ENCODE measurements around the gene EXT2.

The EXT2 gene

DNA sequence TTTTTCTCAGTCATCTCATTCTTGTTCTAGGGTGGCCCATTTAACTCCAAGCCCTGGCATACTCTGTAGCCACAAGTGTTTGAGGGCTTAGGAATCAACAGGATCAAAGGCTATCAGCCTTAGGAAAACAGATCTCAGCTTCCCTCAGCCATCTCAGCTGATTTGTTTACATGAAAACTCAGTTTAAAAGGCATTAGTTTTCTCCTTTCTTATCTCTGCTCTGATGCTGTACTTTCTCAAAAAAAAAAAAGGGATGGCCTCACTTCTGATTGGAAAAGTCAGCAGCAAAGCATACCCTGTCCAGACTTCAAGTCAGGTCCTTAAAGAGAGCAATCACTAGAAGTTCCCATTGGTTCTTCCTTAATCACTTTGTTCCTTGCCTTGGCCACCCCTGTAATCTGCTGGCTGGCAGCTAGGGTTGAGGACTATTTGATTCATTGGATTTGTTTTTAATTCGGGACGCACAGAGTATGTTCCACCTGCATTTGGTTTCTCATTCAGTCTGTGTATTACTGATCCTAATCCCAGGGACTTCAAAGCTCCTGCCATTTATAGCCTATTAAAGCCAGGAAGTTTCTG is 102.8 kb downstream of the EXT2 start:
- no peak for DNase-seq (ENCODE audit: extremely low spot score)
- TF ChIP-seq BHLHE40 (IDR thresholded peaks at IDR 0.05; ENCODE audit: borderline replicate concordance), result no peak
- no peak for TF ChIP-seq FOXA1 (IDR thresholded peaks at IDR 0.05)
- TF ChIP-seq LEF1 (IDR thresholded peaks at IDR 0.05; ENCODE audit: borderline replicate concordance), result no peak
- no peak for TF ChIP-seq TARDBP (IDR thresholded peaks at IDR 0.05)
- TF ChIP-seq SP1 (IDR thresholded peaks at IDR 0.05), result no peak
- no peak for TF ChIP-seq CTBP1 (IDR thresholded peaks at IDR 0.05; ENCODE audit: borderline replicate concordance)
- TF ChIP-seq PKNOX1 (IDR thresholded peaks at IDR 0.05), result no peak
- TF ChIP-seq HDGF (IDR thresholded peaks at IDR 0.05; ENCODE audit: borderline replicate concordance), result no peak
- no peak for TF ChIP-seq SUZ12 (IDR thresholded peaks at IDR 0.05)
- no peak for TF ChIP-seq ELF4 (IDR thresholded peaks at IDR 0.05)
- no peak for TF ChIP-seq NFRKB (IDR thresholded peaks at IDR 0.05)
- no peak for TF ChIP-seq FOXK2 (IDR thresholded peaks at IDR 0.05)
- ChIA-PET POLR2A (no interaction called here), CTCF (no interaction called here)

- TF ChIP-seq NFRKB (IDR thresholded peaks at IDR 0.05), result no peak
- TF ChIP-seq PKNOX1 (IDR thresholded peaks at IDR 0.05), result no peak
- CTCF ChIA-PET, result no interaction called here
- POLR2A ChIA-PET, result no interaction called here
- no peak for DNase-seq (ENCODE audit: extremely low spot score)
Observed at GRCh38 chr11:44199298-44199697, 103.8 kb downstream of the EXT2 start.

DNA sequence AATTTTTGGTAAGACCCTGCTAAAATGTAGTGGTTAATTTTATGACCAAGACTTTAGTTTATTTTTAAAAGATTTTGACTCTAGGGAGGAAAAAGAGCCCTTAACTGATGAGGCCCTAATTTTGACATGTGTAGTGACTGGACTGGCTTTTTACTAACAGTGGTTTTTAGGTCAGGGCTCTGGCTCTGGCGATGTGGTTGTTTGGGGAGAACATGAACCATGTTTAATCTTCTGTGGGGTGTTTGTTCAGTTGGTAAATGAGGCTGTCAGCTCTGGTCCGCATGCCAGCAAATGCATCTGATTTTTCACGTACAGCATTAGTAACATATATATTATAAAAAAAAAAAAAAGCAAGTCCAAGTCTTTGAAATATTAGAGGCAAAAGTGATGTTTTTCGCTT is 104.3 kb downstream of the EXT2 start:
- POLR2A ChIA-PET, result no interaction called here
- CTCF ChIA-PET, result no interaction called here
- TF ChIP-seq NFRKB (IDR thresholded peaks at IDR 0.05) (no peak), SUZ12 (IDR thresholded peaks at IDR 0.05) (no peak), ZNF384 (IDR thresholded peaks at IDR 0.05) (no peak), HDGF (IDR thresholded peaks at IDR 0.05; ENCODE audit: borderline replicate concordance) (no peak), TARDBP (IDR thresholded peaks at IDR 0.05) (no peak), FOXA1 (IDR thresholded peaks at IDR 0.05) (no peak), FOXM1 (IDR thresholded peaks at IDR 0.05; ENCODE audit: borderline replicate concordance) (no peak), ARNT (IDR thresholded peaks at IDR 0.05) (no peak), BHLHE40 (IDR thresholded peaks at IDR 0.05; ENCODE audit: borderline replicate concordance) (no peak), L3MBTL2 (conservative IDR thresholded peaks at IDR 0.05) (no peak)
- DNase-seq (ENCODE audit: extremely low spot score), result no peak

- no peak for DNase-seq (ENCODE audit: extremely low spot score)
- CTCF ChIA-PET, result no interaction called here
- POLR2A ChIA-PET, result no interaction called here
- TF ChIP-seq HDGF (IDR thresholded peaks at IDR 0.05; ENCODE audit: borderline replicate concordance) (no peak), TARDBP (IDR thresholded peaks at IDR 0.05) (no peak)
Observed at GRCh38 chr11:44203270-44204043, 108.0 kb downstream of the EXT2 start.

GRCh38 chr11:44205352-44205751 is 109.9 kb downstream of the EXT2 start:
- POLR2A ChIA-PET, result no interaction called here
- CTCF ChIA-PET, result no interaction called here
- DNase-seq (ENCODE audit: extremely low spot score), result no peak
- TF ChIP-seq PKNOX1 (IDR thresholded peaks at IDR 0.05) (no peak), L3MBTL2 (conservative IDR thresholded peaks at IDR 0.05) (no peak), FOXM1 (IDR thresholded peaks at IDR 0.05; ENCODE audit: borderline replicate concordance) (no peak), TARDBP (IDR thresholded peaks at IDR 0.05) (no peak), ZNF384 (IDR thresholded peaks at IDR 0.05) (no peak), LEF1 (IDR thresholded peaks at IDR 0.05; ENCODE audit: borderline replicate concordance) (no peak), FOXA1 (IDR thresholded peaks at IDR 0.05) (no peak), ARNT (IDR thresholded peaks at IDR 0.05) (no peak), FOXK2 (IDR thresholded peaks at IDR 0.05) (no peak)

- POLR2A ChIA-PET, result no interaction called here
- CTCF ChIA-PET, result no interaction called here
- TF ChIP-seq FOXA1 (IDR thresholded peaks at IDR 0.05) (no peak), BHLHE40 (IDR thresholded peaks at IDR 0.05; ENCODE audit: borderline replicate concordance) (no peak), ZNF384 (IDR thresholded peaks at IDR 0.05) (no peak), ARNT (IDR thresholded peaks at IDR 0.05) (no peak), SUZ12 (IDR thresholded peaks at IDR 0.05) (no peak), FOXK2 (IDR thresholded peaks at IDR 0.05) (no peak), TARDBP (IDR thresholded peaks at IDR 0.05) (no peak), CTBP1 (IDR thresholded peaks at IDR 0.05; ENCODE audit: borderline replicate concordance) (no peak), HDGF (IDR thresholded peaks at IDR 0.05; ENCODE audit: borderline replicate concordance) (no peak), SP1 (IDR thresholded peaks at IDR 0.05) (no peak), ELF4 (IDR thresholded peaks at IDR 0.05) (no peak), PKNOX1 (IDR thresholded peaks at IDR 0.05) (no peak), FOXM1 (IDR thresholded peaks at IDR 0.05; ENCODE audit: borderline replicate concordance) (no peak), LEF1 (IDR thresholded peaks at IDR 0.05; ENCODE audit: borderline replicate concordance) (no peak), L3MBTL2 (conservative IDR thresholded peaks at IDR 0.05) (no peak), NFRKB (IDR thresholded peaks at IDR 0.05) (no peak)
- no peak for DNase-seq (ENCODE audit: extremely low spot score)
Observed at GRCh38 chr11:44205836-44206235, 110.4 kb downstream of the EXT2 start.

Measured in HEK293T (cell line).